A673 (cell line): Measurements from ENCODE around the gene KCND3. TPM values are rescaled to one million over a fixed set of nuclear protein-coding genes. Genes with fewer than 3 reads are reported as not detected.

Experiments
- BruUV-seq: library from RNA; stranded (reverse); fragments of 400-500 nt; replicated peaks from 2 replicates; lab custom pipeline; 2021; lab: Mats Ljungman, UMichigan
- CTCF ChIA-PET: fragments of 300-600 bp; sonication (Branson Sonifier 250); formaldehyde crosslinking; loops from one replicate; lab custom pipeline; 2022; ENCODE audit warnings: antibody characterized with exemption; lab: Charles Lee
- POLR2A ChIA-PET: fragments of 300-600 bp; sonication (Branson Sonifier 250); formaldehyde crosslinking; loops from one replicate; lab custom pipeline; 2022; ENCODE audit warnings: antibody characterized with exemption; ENCODE audit not compliant: low non-redundant PET; lab: Charles Lee
- DNase-seq: peaks from one replicate; pipeline ENCODE4 v3.0.0-alpha.2; 2015; ENCODE audit warnings: low spot score
- H3K27ac ChIP-seq: fragments of 200-600 bp; sonication (generic); 2 replicates; pipeline ENCODE4 v1.5.1; 2016; ENCODE audit warnings: mixed run types, low read depth, mild to moderate bottlenecking, mixed read lengths, antibody characterized with exemption, low read length; ENCODE audit not compliant: poor library complexity, severe bottlenecking
- H3K27me3 ChIP-seq: fragments of 200-600 bp; sonication (generic); replicated peaks from 2 replicates; pipeline ENCODE4 v1.6.1; 2017; ENCODE audit warnings: mixed run types, low read depth, mild to moderate bottlenecking, mixed read lengths, antibody characterized with exemption, low read length; ENCODE audit not compliant: insufficient read depth, poor library complexity
- H3K36me3 ChIP-seq: fragments of 200-600 bp; sonication (generic); 2 replicates; pipeline ENCODE4 v1.6.1; 2016; ENCODE audit warnings: mixed run types, mild to moderate bottlenecking, mixed read lengths, antibody characterized with exemption, low read length; ENCODE audit not compliant: insufficient read depth, poor library complexity, severe bottlenecking
- H3K4me1 ChIP-seq: fragments of 200-600 bp; sonication (generic); 2 replicates; pipeline ENCODE4 v1.6.1; 2017; ENCODE audit warnings: mixed run types, mild to moderate bottlenecking, mixed read lengths, antibody characterized with exemption, low read length; ENCODE audit not compliant: insufficient read depth, poor library complexity, severe bottlenecking
- H3K4me3 ChIP-seq: fragments of 200-600 bp; sonication (generic); 2 replicates; pipeline ENCODE4 v1.5.1; 2016; ENCODE audit warnings: low read depth, mixed run types, mild to moderate bottlenecking, mixed read lengths, low read length; ENCODE audit not compliant: poor library complexity, severe bottlenecking
- H3K9me3 ChIP-seq: fragments of 200-600 bp; sonication (generic); 2 replicates; pipeline ENCODE4 v1.6.1; 2016; ENCODE audit warnings: mixed run types, low read depth, mild to moderate bottlenecking, mixed read lengths, antibody characterized with exemption, low read length; ENCODE audit not compliant: poor library complexity, severe bottlenecking
- EZH2 ChIP-seq: fragments of 200-600 bp; sonication (generic); IDR thresholded peaks from 2 replicates; pipeline ENCODE4 v1.6.1; 2017; ENCODE audit warnings: borderline replicate concordance, low read depth, mild to moderate bottlenecking, mixed read lengths, antibody characterized with exemption, low read length; ENCODE audit not compliant: poor library complexity, severe bottlenecking
- intact Hi-C: fragments of 100-400 bp; cut with micrococcal nuclease; formaldehyde crosslinking; loops from one replicate; pipeline ENCODE4 v1.10.0; 2022; ENCODE audit not compliant: unreplicated experiment
- total RNA-seq: library from RNA; stranded (reverse); gene quantifications from 2 replicates; pipeline ENCODE4 v1.2.3, GENCODE V29; 2021
- TF ChIP-seq, protein P1 (sequence below): fragments of 300-800, 200-600 bp; sonication (generic); conservative IDR thresholded peaks from 2 replicates; pipeline ENCODE4 v1.5.1; 2017; ENCODE audit warnings: low read depth, mild to moderate bottlenecking, antibody characterized with exemption, low read length, moderate library complexity, mixed read lengths

The KCND3 gene
- total RNA-seq, 1 experiment from 2014 or later = not detected

GRCh38 chr1:111911776-111912515 lies 77.5 kb downstream of the KCND3 start:
- BruUV-seq = no TSS peak
- POLR2A ChIA-PET = no interaction called here
- H3K4me1 ChIP-seq = no peaks in the 10 kb centered on the region
- no peak overlapping the region for H3K4me3 ChIP-seq
- no peak overlapping the region for H3K27ac ChIP-seq
- CTCF ChIA-PET = no interaction called here
- no peak for TF ChIP-seq EZH2
- TF ChIP-seq, protein P1, sequence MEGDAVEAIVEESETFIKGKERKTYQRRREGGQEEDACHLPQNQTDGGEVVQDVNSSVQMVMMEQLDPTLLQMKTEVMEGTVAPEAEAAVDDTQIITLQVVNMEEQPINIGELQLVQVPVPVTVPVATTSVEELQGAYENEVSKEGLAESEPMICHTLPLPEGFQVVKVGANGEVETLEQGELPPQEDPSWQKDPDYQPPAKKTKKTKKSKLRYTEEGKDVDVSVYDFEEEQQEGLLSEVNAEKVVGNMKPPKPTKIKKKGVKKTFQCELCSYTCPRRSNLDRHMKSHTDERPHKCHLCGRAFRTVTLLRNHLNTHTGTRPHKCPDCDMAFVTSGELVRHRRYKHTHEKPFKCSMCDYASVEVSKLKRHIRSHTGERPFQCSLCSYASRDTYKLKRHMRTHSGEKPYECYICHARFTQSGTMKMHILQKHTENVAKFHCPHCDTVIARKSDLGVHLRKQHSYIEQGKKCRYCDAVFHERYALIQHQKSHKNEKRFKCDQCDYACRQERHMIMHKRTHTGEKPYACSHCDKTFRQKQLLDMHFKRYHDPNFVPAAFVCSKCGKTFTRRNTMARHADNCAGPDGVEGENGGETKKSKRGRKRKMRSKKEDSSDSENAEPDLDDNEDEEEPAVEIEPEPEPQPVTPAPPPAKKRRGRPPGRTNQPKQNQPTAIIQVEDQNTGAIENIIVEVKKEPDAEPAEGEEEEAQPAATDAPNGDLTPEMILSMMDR = no peak
- no peaks in the 10 kb centered on the region for H3K9me3 ChIP-seq
- intact Hi-C loops = no loop called here
- no peaks in the 10 kb centered on the region for H3K36me3 ChIP-seq
- H3K27me3 ChIP-seq = peaks cover 13% of the 10 kb centered on the region
- no peak for DNase-seq

DNA sequence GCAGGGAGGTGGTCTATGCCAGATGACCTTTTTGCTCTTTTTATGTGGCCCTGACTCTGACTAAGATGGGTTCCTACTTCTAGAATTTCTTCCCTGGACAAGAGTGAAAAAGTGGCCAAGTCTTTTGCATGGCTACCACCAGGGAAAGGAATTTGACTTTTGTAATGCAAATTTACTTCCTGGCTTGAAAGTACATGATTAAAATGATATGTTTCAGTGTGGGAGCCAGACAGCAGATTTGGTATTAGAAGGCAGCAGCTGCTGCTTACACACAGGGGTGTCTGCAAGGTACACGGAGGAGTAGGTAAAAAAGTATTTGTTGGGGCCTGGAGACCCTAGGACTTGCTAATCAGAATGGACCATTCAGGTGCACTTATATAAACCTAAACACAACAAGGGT lies 78.4 kb downstream of the KCND3 start:
- DNase-seq = peak; percentile 15
- peaks cover 4% of the 10 kb centered on the region for H3K27me3 ChIP-seq

GRCh38 chr1:111909030-111909429 lies 80.4 kb downstream of the KCND3 start:
- Histone ChIP-seq H3K4me1 (peaks cover 13% of the 10 kb centered on the region), H3K36me3 (no peaks in the 10 kb centered on the region), H3K9me3 (no peaks in the 10 kb centered on the region), H3K27me3 (no peaks in the 10 kb centered on the region), H3K27ac (no peak overlapping the region), H3K4me3 (no peak overlapping the region)
- ChIA-PET CTCF (no interaction called here), POLR2A (no interaction called here)
- no peak for DNase-seq
- intact Hi-C loops = no loop called here
- TF ChIP-seq EZH2 = no peak
- TF ChIP-seq, protein P1 = no peak
- BruUV-seq = no TSS peak

More for the DNA sequence above, 78.4 kb downstream of the KCND3 start:
- TF ChIP-seq, protein P1 = no peak
- no peak for TF ChIP-seq EZH2
- ChIA-PET POLR2A (no interaction called here), CTCF (no interaction called here)
- no peaks in the 10 kb centered on the region for H3K4me1 ChIP-seq
- intact Hi-C loops = no loop called here
- H3K27ac ChIP-seq = no peak overlapping the region
- no peaks in the 10 kb centered on the region for H3K36me3 ChIP-seq
- BruUV-seq = no TSS peak
- no peak overlapping the region for H3K4me3 ChIP-seq
- H3K9me3 ChIP-seq = no peaks in the 10 kb centered on the region
